GM18951 (cell line): ENCODE data around the gene EVL.

ENCODE experiments used
- POLR2A ChIP-seq: IDR thresholded peaks from 4 replicates; pipeline ENCODE4 v1.6.1; 2011; ENCODE audit warnings: mild to moderate bottlenecking; ENCODE audit not compliant: insufficient read length, insufficient read depth; ENCODE audit errors: extremely low read depth
- in situ Hi-C: fragments of 300-500 bp; cut with MboI; formaldehyde crosslinking; loops from one replicate; pipeline ENCODE4 v1.12.0; 2022; ENCODE audit warnings: low sequenced_read_pairs, mixed read lengths, inconsistent platforms; ENCODE audit not compliant: unreplicated experiment

Gene EVL

GRCh38 chr14:100192250-100192671 lies 127.0 kb downstream of the EVL start:
- in situ Hi-C loops = no loop called here
- TF ChIP-seq POLR2A = no peak

GRCh38 chr14:100192672-100193416 lies 127.6 kb downstream of the EVL start:
- peak; percentile 64 for TF ChIP-seq POLR2A
- in situ Hi-C loops = no loop called here
